PC-9 (cell line): ENCODE data around the gene KLRB1. TPM values are rescaled to one million over a fixed set of nuclear protein-coding genes. Genes with fewer than 3 reads are reported as not detected.
"Not testable (repeated sequence)": the region's sequence is repeated elsewhere in the genome, so short reads cannot be mapped to it uniquely, and the experiment has no call there.

Experiments used
- BruUV-seq: library from RNA; stranded (reverse); fragments of 400-500 nt; replicated peaks from 2 replicates; lab custom pipeline; 2021; lab: Mats Ljungman, UMichigan
- CTCF ChIA-PET: fragments of 300-600 bp; sonication (Branson Sonifier 250); formaldehyde crosslinking; loops from one replicate; lab custom pipeline; 2022; ENCODE audit warnings: antibody characterized with exemption; lab: Charles Lee
- POLR2A ChIA-PET: fragments of 300-600 bp; sonication (Branson Sonifier 250); formaldehyde crosslinking; loops from one replicate; lab custom pipeline; 2022; ENCODE audit warnings: antibody characterized with exemption; ENCODE audit not compliant: unreplicated experiment; lab: Charles Lee
- DNase-seq, 2 experiments: peaks; one replicate each; pipeline versions ENCODE4 v3.0.0 to v3.0.0-alpha.2; 2015 to 2022; ENCODE audit warnings: mixed read lengths in 1 of 2
- H2AFZ ChIP-seq: fragments of 200-600 bp; sonication (generic); 2 replicates; pipeline ENCODE4 v1.8.1; 2017; ENCODE audit warnings: antibody characterized with exemption
- H3F3A ChIP-seq: fragments of 200-600 bp; sonication (generic); 2 replicates; pipeline ENCODE4 v1.8.1; 2017; ENCODE audit warnings: antibody characterized with exemption, mild to moderate bottlenecking, low read depth; ENCODE audit not compliant: insufficient read depth
- H3K27ac ChIP-seq: fragments of 200-600 bp; sonication (generic); 2 replicates; pipeline ENCODE4 v1.6.1; 2016; ENCODE audit warnings: mixed run types
- H3K27me3 ChIP-seq: fragments of 200-600 bp; sonication (generic); 2 replicates; pipeline ENCODE4 v1.6.1; 2016; ENCODE audit warnings: low read depth, mixed run types; ENCODE audit not compliant: insufficient read depth
- H3K36me3 ChIP-seq: fragments of 200-600 bp; sonication (generic); 2 replicates; pipeline ENCODE4 v1.6.1; 2016; ENCODE audit warnings: low read depth, mixed run types
- H3K4me1 ChIP-seq: fragments of 200-600 bp; sonication (generic); replicated peaks from 2 replicates; pipeline ENCODE4 v1.6.1; 2016; ENCODE audit warnings: mixed run types; ENCODE audit not compliant: insufficient read depth
- H3K4me2 ChIP-seq: fragments of 200-600 bp; sonication (generic); 2 replicates; pipeline ENCODE4 v1.6.1; 2017; ENCODE audit warnings: mixed run types
- H3K4me3 ChIP-seq: fragments of 200-600 bp; sonication (generic); 2 replicates; pipeline ENCODE4 v1.6.1; 2016; ENCODE audit warnings: mixed run types
- H3K79me2 ChIP-seq: fragments of 200-600 bp; sonication (generic); 2 replicates; pipeline ENCODE4 v1.6.1; 2017; ENCODE audit warnings: low read depth, mixed run types
- H3K9me2 ChIP-seq: fragments of 200-600 bp; sonication (generic); 2 replicates; pipeline ENCODE4 v1.8.1; 2017; ENCODE audit warnings: mild to moderate bottlenecking; ENCODE audit not compliant: insufficient read depth
- H3K9me3 ChIP-seq: fragments of 200-600 bp; sonication (generic); 2 replicates; pipeline ENCODE4 v1.8.1; 2016; ENCODE audit warnings: low read depth; ENCODE audit not compliant: insufficient read depth
- H4K20me1 ChIP-seq: fragments of 200-600 bp; sonication (generic); 2 replicates; pipeline ENCODE4 v1.8.1; 2017; ENCODE audit not compliant: insufficient read depth
- EZH2 ChIP-seq: fragments of 200-600 bp; sonication (generic); IDR thresholded peaks from 2 replicates; pipeline ENCODE4 v1.8.0; 2017; ENCODE audit warnings: antibody characterized with exemption, low read depth
- intact Hi-C: fragments of 100-400 bp; cut with micrococcal nuclease; formaldehyde crosslinking; loops from one replicate; pipeline ENCODE4 v1.10.0; 2022; ENCODE audit not compliant: unreplicated experiment
- total RNA-seq: library from RNA; stranded (reverse); gene quantifications from 2 replicates; pipeline ENCODE4 v1.2.3, GENCODE V29; 2021
- TF ChIP-seq, protein P1 (sequence below): fragments of 200-600 bp; sonication (generic); conservative IDR thresholded peaks from 2 replicates; pipeline ENCODE4 v1.6.1; 2017; ENCODE audit warnings: mixed run types, antibody characterized with exemption, mild to moderate bottlenecking, moderate library complexity

The KLRB1 gene
- total RNA-seq, 1 experiment from 2014 or later, result not detected

DNA sequence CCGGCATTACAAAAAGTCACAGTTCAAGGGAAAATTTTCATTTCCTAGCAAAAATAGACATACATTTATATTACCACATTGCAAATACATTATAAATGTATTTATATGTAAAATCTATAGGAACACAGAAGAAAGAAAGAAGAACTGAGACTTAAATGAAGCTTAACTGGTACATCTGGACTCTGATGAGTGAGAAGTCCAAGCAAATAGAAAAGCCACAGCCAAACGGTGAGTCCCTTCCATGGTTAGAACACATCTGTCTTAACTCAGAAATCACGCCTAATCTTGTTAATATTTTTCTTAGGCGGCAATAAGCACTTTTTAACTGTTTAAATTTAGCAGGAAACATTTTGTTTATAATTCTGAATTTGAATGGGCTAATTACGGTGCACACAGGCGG lies 9.4 kb upstream of the KLRB1 start:
- no TSS peak for BruUV-seq
- no peaks in the 10 kb centered on the region for H3F3A ChIP-seq
- no peak overlapping the region for H3K4me3 ChIP-seq
- H3K27ac ChIP-seq, result no peak overlapping the region
- no peak overlapping the region for H3K4me2 ChIP-seq
- no peak for DNase-seq
- no peaks in the 10 kb centered on the region for H3K9me2 ChIP-seq
- H3K4me1 ChIP-seq, result no peaks in the 10 kb centered on the region
- no peak overlapping the region for H2AFZ ChIP-seq
- H3K9me3 ChIP-seq, result no peaks in the 10 kb centered on the region
- H3K79me2 ChIP-seq, result no peaks in the 10 kb centered on the region
- H3K36me3 ChIP-seq, result no peaks in the 10 kb centered on the region
- ChIA-PET POLR2A (interaction anchor here (0.7 kb wide), 1 partner anchor 933 kb away, joined by 9 read pairs; no protein-coding TSS in a partner anchor), CTCF (no interaction called here)
- intact Hi-C loops, result no loop called here
- TF ChIP-seq EZH2, result no peak
- TF ChIP-seq, protein P1, sequence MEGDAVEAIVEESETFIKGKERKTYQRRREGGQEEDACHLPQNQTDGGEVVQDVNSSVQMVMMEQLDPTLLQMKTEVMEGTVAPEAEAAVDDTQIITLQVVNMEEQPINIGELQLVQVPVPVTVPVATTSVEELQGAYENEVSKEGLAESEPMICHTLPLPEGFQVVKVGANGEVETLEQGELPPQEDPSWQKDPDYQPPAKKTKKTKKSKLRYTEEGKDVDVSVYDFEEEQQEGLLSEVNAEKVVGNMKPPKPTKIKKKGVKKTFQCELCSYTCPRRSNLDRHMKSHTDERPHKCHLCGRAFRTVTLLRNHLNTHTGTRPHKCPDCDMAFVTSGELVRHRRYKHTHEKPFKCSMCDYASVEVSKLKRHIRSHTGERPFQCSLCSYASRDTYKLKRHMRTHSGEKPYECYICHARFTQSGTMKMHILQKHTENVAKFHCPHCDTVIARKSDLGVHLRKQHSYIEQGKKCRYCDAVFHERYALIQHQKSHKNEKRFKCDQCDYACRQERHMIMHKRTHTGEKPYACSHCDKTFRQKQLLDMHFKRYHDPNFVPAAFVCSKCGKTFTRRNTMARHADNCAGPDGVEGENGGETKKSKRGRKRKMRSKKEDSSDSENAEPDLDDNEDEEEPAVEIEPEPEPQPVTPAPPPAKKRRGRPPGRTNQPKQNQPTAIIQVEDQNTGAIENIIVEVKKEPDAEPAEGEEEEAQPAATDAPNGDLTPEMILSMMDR, result no peak
- H4K20me1 ChIP-seq, result no peaks in the 10 kb centered on the region
- no peaks in the 10 kb centered on the region for H3K27me3 ChIP-seq

DNA sequence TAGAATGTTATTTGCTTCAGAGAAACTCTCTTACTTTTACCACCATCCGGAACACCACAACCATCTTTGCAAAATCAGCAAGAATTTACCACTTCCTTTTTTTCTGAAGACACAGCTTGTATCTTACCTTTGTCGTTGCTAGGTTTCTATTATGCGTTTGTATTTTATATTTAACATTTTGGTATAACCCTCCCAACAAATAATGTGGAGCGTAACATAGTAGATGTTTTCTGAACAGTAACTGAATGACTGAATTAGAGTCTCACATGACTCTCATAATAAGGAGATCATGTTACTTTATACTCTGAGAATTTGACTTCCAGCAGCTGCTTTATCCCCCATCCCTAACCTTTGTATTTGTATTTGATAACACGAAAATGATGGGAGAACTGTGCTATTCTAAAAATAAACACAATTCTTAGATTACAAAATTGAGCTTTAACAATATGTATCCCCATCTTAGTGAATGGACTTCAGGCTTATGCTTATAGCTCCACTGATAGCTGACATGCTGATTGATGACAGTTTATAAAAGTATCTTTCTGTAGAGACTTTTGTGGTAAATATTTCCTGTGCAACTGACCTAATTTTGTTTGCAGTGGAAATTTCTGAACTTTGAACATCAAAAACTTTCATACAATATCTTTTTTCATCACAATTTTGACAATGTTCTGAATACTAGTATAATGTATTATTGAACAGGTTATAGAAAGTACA lies 7.9 kb upstream of the KLRB1 start:
- POLR2A ChIA-PET, result no interaction called here
- Histone ChIP-seq H3K4me2 (no peak overlapping the region), H3K9me3 (no peaks in the 10 kb centered on the region), H4K20me1 (no peaks in the 10 kb centered on the region), H3K4me3 (no peak overlapping the region), H3F3A (no peaks in the 10 kb centered on the region), H3K4me1 (no peaks in the 10 kb centered on the region), H3K27ac (no peak overlapping the region), H2AFZ (no peak overlapping the region), H3K79me2 (no peaks in the 10 kb centered on the region), H3K27me3 (no peaks in the 10 kb centered on the region), H3K9me2 (no peaks in the 10 kb centered on the region), H3K36me3 (no peaks in the 10 kb centered on the region)
- BruUV-seq, result no TSS peak
- CTCF ChIA-PET, result interaction anchor here (0.8 kb wide), 1 partner anchor 827 kb away, joined by 3 read pairs; no protein-coding TSS in a partner anchor
- TF ChIP-seq, protein P1, result no peak
- DNase-seq, result no peak
- intact Hi-C loops, result no loop called here

DNA sequence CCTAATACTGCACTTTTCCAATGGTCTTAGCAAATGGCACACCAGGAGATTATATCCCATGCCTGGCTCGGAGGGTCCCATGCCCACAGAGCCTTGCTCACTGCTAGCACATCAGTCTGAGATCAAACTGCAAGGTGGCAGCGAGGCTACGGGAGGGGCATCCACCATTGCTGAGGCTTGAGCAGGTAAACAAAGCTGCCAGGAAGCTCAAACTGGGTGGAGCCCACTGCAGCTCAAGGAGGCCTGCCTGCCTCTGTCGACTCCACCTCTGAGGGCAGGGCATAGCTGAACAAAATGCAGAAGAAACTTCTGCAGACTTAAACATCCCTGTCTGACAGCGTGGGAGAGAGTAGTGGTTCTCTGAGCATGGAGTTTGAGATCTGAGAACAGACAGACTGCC lies 2.9 kb upstream of the KLRB1 start:
- H4K20me1 ChIP-seq, intact Hi-C loops, H3K4me1 ChIP-seq, H3K4me3 ChIP-seq, BruUV-seq, DNase-seq, H3F3A ChIP-seq, H3K9me3 ChIP-seq, H3K4me2 ChIP-seq, POLR2A ChIA-PET, H3K27me3 ChIP-seq, H3K36me3 ChIP-seq, H3K79me2 ChIP-seq, H2AFZ ChIP-seq, H3K27ac ChIP-seq, H3K9me2 ChIP-seq: not testable (repeated sequence)
- CTCF ChIA-PET, result interaction anchor here (0.6 kb wide), 1 partner anchor 432 kb away, joined by 3 read pairs; no protein-coding TSS in a partner anchor
